ENCODE results near the gene LRMDA.

Gene LRMDA

GRCh38 chr10:75651417-75651816, 220.0 kb downstream of the LRMDA start:
- no peak overlapping the region for H3K4me3 ChIP-seq (ENCODE audit: low read length)
- H3K4me1 ChIP-seq (ENCODE audit: control insufficient read depth, insufficient read depth, low read length), result no peaks in the 10 kb centered on the region
- H3K9me3 ChIP-seq (ENCODE audit: control insufficient read depth, insufficient read depth, low read length), result no peaks in the 10 kb centered on the region
- no CpG with 5 or more reads among the region's 2 CpGs for whole genome bisulfite sequencing (ENCODE audit: insufficient coverage, insufficient read length)
- H3K27me3 ChIP-seq (ENCODE audit: control insufficient read depth, insufficient read depth, low read length), result no peaks in the 10 kb centered on the region
- H3K27ac ChIP-seq (ENCODE audit: low read length), result no peak overlapping the region
- DNase-seq (ENCODE audit: low read depth, low spot score), result no peak
- H3K36me3 ChIP-seq (ENCODE audit: control insufficient read depth, insufficient read depth, low read length), result no peaks in the 10 kb centered on the region

GRCh38 chr10:75652146-75652740, 220.8 kb downstream of the LRMDA start:
- Histone ChIP-seq H3K9me3 (ENCODE audit: control insufficient read depth, insufficient read depth, low read length) (no peaks in the 10 kb centered on the region), H3K36me3 (ENCODE audit: control insufficient read depth, insufficient read depth, low read length) (no peaks in the 10 kb centered on the region), H3K27ac (ENCODE audit: low read length) (no peak overlapping the region), H3K4me1 (ENCODE audit: control insufficient read depth, insufficient read depth, low read length) (no peaks in the 10 kb centered on the region), H3K27me3 (ENCODE audit: control insufficient read depth, insufficient read depth, low read length) (no peaks in the 10 kb centered on the region), H3K4me3 (ENCODE audit: low read length) (no peak overlapping the region)
- WGBS (ENCODE audit: insufficient coverage, insufficient read length), result no CpG with 5 or more reads among the region's 5 CpGs
- DNase-seq (ENCODE audit: low read depth, low spot score), result no peak

GRCh38 chr10:75653761-75654160, 222.3 kb downstream of the LRMDA start:
- no CpG with 5 or more reads among the region's 8 CpGs for WGBS (ENCODE audit: insufficient coverage, insufficient read length)

GRCh38 chr10:75654171-75654771, 222.8 kb downstream of the LRMDA start:
- Histone ChIP-seq H3K36me3 (ENCODE audit: control insufficient read depth, insufficient read depth, low read length) (no peaks in the 10 kb centered on the region), H3K27ac (ENCODE audit: low read length) (no peak overlapping the region), H3K4me3 (ENCODE audit: low read length) (no peak overlapping the region), H3K9me3 (ENCODE audit: control insufficient read depth, insufficient read depth, low read length) (no peaks in the 10 kb centered on the region), H3K4me1 (ENCODE audit: control insufficient read depth, insufficient read depth, low read length) (no peaks in the 10 kb centered on the region), H3K27me3 (ENCODE audit: control insufficient read depth, insufficient read depth, low read length) (no peaks in the 10 kb centered on the region)
- DNase-seq (ENCODE audit: low read depth, low spot score), result no peak
- WGBS (ENCODE audit: insufficient coverage, insufficient read length), result no CpG with 5 or more reads among the region's 1 CpG

More at GRCh38 chr10:75653761-75654160, 222.3 kb downstream of the LRMDA start:
- DNase-seq (ENCODE audit: low read depth, low spot score), result no peak
- Histone ChIP-seq H3K4me1 (ENCODE audit: control insufficient read depth, insufficient read depth, low read length) (no peaks in the 10 kb centered on the region), H3K27me3 (ENCODE audit: control insufficient read depth, insufficient read depth, low read length) (no peaks in the 10 kb centered on the region), H3K36me3 (ENCODE audit: control insufficient read depth, insufficient read depth, low read length) (no peaks in the 10 kb centered on the region), H3K9me3 (ENCODE audit: control insufficient read depth, insufficient read depth, low read length) (no peaks in the 10 kb centered on the region), H3K27ac (ENCODE audit: low read length) (no peak overlapping the region), H3K4me3 (ENCODE audit: low read length) (no peak overlapping the region)

GRCh38 chr10:75654772-75655171, 223.3 kb downstream of the LRMDA start:
- DNase-seq (ENCODE audit: low read depth, low spot score), result no peak
- H3K27me3 ChIP-seq (ENCODE audit: control insufficient read depth, insufficient read depth, low read length), result no peaks in the 10 kb centered on the region
- H3K4me3 ChIP-seq (ENCODE audit: low read length), result no peak overlapping the region
- H3K36me3 ChIP-seq (ENCODE audit: control insufficient read depth, insufficient read depth, low read length), result no peaks in the 10 kb centered on the region
- no peak overlapping the region for H3K27ac ChIP-seq (ENCODE audit: low read length)
- H3K4me1 ChIP-seq (ENCODE audit: control insufficient read depth, insufficient read depth, low read length), result no peaks in the 10 kb centered on the region
- no CpG with 5 or more reads among the region's 6 CpGs for WGBS (ENCODE audit: insufficient coverage, insufficient read length)
- H3K9me3 ChIP-seq (ENCODE audit: control insufficient read depth, insufficient read depth, low read length), result no peaks in the 10 kb centered on the region

- Histone ChIP-seq H3K9me3 (ENCODE audit: control insufficient read depth, insufficient read depth, low read length) (no peaks in the 10 kb centered on the region), H3K27ac (ENCODE audit: low read length) (no peak overlapping the region), H3K36me3 (ENCODE audit: control insufficient read depth, insufficient read depth, low read length) (no peaks in the 10 kb centered on the region), H3K4me1 (ENCODE audit: control insufficient read depth, insufficient read depth, low read length) (no peaks in the 10 kb centered on the region), H3K27me3 (ENCODE audit: control insufficient read depth, insufficient read depth, low read length) (no peaks in the 10 kb centered on the region), H3K4me3 (ENCODE audit: low read length) (no peak overlapping the region)
- no CpG with 5 or more reads among the region's 3 CpGs for WGBS (ENCODE audit: insufficient coverage, insufficient read length)
- DNase-seq (ENCODE audit: low read depth, low spot score), result no peak
These were observed 224.5 kb downstream of the LRMDA start for GRCh38 chr10:75655791-75656451.

GRCh38 chr10:75657351-75657750, 225.9 kb downstream of the LRMDA start:
- no CpG with 5 or more reads among the region's 2 CpGs for WGBS (ENCODE audit: insufficient coverage, insufficient read length)
- Histone ChIP-seq H3K4me1 (ENCODE audit: control insufficient read depth, insufficient read depth, low read length) (no peaks in the 10 kb centered on the region), H3K27me3 (ENCODE audit: control insufficient read depth, insufficient read depth, low read length) (no peaks in the 10 kb centered on the region), H3K27ac (ENCODE audit: low read length) (no peak overlapping the region), H3K36me3 (ENCODE audit: control insufficient read depth, insufficient read depth, low read length) (no peaks in the 10 kb centered on the region), H3K4me3 (ENCODE audit: low read length) (no peak overlapping the region), H3K9me3 (ENCODE audit: control insufficient read depth, insufficient read depth, low read length) (no peaks in the 10 kb centered on the region)
- DNase-seq (ENCODE audit: low read depth, low spot score), result no peak

- H3K9me3 ChIP-seq (ENCODE audit: control insufficient read depth, insufficient read depth, low read length), result no peaks in the 10 kb centered on the region
- no peak overlapping the region for H3K27ac ChIP-seq (ENCODE audit: low read length)
- no CpG with 5 or more reads among the region's 4 CpGs for WGBS (ENCODE audit: insufficient coverage, insufficient read length)
- H3K4me3 ChIP-seq (ENCODE audit: low read length), result no peak overlapping the region
- no peaks in the 10 kb centered on the region for H3K4me1 ChIP-seq (ENCODE audit: control insufficient read depth, insufficient read depth, low read length)
- no peaks in the 10 kb centered on the region for H3K27me3 ChIP-seq (ENCODE audit: control insufficient read depth, insufficient read depth, low read length)
- no peaks in the 10 kb centered on the region for H3K36me3 ChIP-seq (ENCODE audit: control insufficient read depth, insufficient read depth, low read length)
- DNase-seq (ENCODE audit: low read depth, low spot score), result no peak
These were observed 226.6 kb downstream of the LRMDA start for GRCh38 chr10:75658036-75658435.

- H3K4me1 ChIP-seq (ENCODE audit: control insufficient read depth, insufficient read depth, low read length), result no peaks in the 10 kb centered on the region
- no peaks in the 10 kb centered on the region for H3K9me3 ChIP-seq (ENCODE audit: control insufficient read depth, insufficient read depth, low read length)
- no peak overlapping the region for H3K27ac ChIP-seq (ENCODE audit: low read length)
- DNase-seq (ENCODE audit: low read depth, low spot score), result no peak
- H3K27me3 ChIP-seq (ENCODE audit: control insufficient read depth, insufficient read depth, low read length), result no peaks in the 10 kb centered on the region
- no CpG with 5 or more reads among the region's 1 CpG for whole genome bisulfite sequencing (ENCODE audit: insufficient coverage, insufficient read length)
- no peaks in the 10 kb centered on the region for H3K36me3 ChIP-seq (ENCODE audit: control insufficient read depth, insufficient read depth, low read length)
- H3K4me3 ChIP-seq (ENCODE audit: low read length), result no peak overlapping the region
These were observed 227.1 kb downstream of the LRMDA start for GRCh38 chr10:75658496-75658895.

- Histone ChIP-seq H3K27ac (ENCODE audit: low read length) (no peak overlapping the region), H3K4me1 (ENCODE audit: control insufficient read depth, insufficient read depth, low read length) (no peaks in the 10 kb centered on the region), H3K4me3 (ENCODE audit: low read length) (no peak overlapping the region), H3K27me3 (ENCODE audit: control insufficient read depth, insufficient read depth, low read length) (no peaks in the 10 kb centered on the region), H3K9me3 (ENCODE audit: control insufficient read depth, insufficient read depth, low read length) (no peaks in the 10 kb centered on the region), H3K36me3 (ENCODE audit: control insufficient read depth, insufficient read depth, low read length) (no peaks in the 10 kb centered on the region)
- DNase-seq (ENCODE audit: low read depth, low spot score), result no peak
- WGBS (ENCODE audit: insufficient coverage, insufficient read length), result no CpG with 5 or more reads among the region's 6 CpGs
These were observed 227.5 kb downstream of the LRMDA start for GRCh38 chr10:75658915-75659314.

Measured in iPS DF 6.9 (cell line).